GM18907 (cell line): ENCODE data around the gene EYA4.

Experiments
- ATAC-seq: cut with Tn5 transposase; IDR thresholded peaks from one replicate; pipeline ENCODE4 v1.9.1; 2021; ENCODE audit warnings: mild to moderate bottlenecking, moderate library complexity; ENCODE audit not compliant: unreplicated experiment

The EYA4 gene

DNA sequence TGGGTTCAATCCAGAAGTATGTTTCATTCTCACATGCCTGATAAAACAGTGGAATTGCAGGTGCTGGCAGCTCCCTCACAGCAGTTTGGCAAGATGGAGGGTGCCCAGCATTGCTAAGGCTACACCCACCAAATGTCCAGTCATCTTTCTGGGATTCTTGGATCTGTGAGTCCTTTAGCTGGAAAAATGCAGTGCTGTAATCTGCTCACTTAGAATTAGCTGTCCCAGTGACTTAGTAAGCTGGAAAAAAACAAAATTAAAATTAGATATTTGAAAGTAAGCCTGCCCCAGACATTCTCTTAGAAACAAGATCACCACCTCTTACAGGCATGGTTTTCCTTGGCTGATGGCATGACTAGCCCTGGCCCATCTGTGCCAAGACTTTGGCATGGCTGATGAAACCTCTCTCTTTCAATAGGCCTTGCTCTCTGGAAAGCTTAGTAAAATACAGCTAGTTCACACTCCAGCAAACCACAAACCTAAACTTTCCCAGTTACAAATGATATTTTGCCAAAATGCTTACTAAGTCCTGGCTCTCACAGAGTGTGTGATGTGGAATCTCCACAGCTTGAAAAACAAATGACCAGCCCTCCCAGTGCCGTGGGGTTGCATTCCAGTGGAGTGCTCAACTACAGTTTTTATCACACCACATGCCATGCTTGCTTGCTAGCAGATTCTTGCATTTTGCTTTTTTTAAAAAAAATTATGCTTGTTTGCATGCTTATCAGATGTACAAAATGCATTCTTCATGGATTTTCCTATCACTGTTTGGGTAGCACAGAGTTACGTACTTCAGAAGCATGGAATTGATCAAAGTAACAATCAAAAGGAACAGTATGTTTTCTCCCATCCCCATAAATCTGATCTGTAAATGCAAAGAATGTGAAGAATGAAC lies 261.5 kb downstream of the EYA4 start:
- ATAC-seq: no peak

DNA sequence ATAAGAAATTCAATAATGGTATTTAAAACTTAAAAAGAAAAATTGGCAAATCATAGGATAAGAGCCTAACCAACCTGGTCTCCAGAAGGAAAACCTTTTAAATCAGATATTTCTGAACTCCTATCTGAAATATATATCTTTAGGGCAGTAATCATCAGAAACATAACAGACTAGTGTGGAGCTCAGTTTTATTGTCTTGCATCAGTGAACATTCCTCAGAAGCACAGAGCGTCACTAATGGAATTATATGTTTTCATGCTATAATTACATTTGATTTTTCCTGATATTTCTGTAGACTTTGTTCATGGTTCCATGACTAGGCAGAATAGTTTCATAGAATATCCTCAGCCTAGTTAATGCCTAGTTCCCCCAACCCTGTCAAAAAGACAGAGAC lies 262.2 kb downstream of the EYA4 start:
- ATAC-seq: no peak

DNA sequence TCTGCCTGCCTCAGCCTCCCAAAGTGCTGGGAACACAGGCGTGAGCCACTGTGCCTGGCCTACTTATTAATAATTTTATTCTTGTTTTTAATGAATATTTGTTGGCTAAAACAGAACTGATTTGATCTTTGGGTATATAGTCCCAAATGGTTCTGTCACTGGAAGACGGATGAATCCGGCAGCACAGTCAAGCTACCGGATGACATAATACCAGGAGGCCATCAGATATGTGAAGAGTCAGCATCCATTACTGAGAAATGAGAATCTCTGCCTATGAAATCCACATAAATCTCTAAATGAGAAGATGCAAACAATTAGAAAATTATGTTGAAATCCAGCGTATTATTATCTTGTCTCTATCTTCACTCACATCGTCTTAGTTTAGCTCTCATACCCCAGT lies 263.0 kb downstream of the EYA4 start:
- no peak for ATAC-seq

DNA sequence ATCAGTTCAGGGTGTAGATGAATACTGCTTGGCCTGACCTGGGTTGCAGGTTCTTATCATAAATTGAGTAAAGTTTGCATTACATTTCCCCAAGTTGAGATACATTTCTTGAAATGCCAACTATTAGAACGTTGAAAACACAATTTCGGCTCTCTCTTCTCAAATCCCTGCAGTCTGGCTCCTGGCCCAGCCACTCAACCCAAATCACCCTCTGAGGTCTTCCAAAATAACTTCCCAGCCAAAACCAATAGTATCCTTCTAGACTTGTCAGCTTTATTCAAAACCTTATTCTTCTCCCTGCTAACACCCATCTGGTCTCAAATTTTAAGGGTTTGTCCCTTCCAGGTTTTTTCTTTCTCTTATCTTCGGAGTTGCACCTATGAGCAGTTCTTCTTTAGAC lies 263.6 kb downstream of the EYA4 start:
- no peak for ATAC-seq

DNA sequence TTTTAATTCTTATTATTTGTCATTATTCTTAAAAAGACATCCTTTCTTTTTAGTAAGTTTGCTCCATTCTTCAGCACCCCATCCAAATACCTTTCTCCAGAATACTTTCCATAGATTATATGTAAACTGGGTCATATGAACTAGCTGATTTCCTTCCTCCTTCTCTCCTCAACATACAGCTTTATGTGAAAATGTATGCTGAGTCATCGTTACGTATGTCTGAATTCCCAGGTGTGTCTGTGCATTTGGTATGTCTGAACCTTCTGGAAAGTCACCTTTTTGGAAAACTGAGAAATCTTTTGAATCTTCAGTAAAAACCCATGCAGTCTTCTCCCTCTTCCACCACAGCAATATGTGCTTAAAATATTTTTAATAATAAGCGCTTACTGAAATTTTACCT lies 264.5 kb downstream of the EYA4 start:
- ATAC-seq: no peak

DNA sequence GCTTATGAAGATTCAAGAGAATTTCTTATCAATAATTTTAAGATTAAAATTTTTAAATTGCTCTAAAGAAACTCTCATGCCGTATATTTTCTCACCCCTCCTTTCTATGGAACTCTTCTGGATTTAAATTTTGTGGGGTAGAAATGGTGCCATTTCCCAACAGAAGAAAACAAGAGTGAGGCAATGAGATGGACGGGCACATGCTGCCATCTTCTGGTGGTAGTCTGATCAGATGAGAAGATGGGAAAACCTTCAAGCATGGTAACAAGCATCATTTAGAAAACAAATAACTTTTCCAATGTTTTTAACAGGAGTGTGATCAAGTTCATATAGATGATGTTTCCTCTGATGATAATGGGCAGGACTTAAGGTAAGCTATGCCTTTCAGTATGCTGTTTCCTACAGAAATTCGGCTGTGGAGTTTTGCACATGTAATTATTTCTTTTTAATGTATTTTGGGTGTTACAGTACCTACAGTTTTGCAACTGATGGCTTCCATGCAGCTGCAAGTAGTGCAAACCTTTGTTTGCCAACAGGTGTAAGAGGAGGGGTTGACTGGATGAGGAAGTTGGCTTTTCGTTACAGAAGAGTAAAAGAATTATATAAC lies 271.4 kb downstream of the EYA4 start:
- ATAC-seq: no peak

DNA sequence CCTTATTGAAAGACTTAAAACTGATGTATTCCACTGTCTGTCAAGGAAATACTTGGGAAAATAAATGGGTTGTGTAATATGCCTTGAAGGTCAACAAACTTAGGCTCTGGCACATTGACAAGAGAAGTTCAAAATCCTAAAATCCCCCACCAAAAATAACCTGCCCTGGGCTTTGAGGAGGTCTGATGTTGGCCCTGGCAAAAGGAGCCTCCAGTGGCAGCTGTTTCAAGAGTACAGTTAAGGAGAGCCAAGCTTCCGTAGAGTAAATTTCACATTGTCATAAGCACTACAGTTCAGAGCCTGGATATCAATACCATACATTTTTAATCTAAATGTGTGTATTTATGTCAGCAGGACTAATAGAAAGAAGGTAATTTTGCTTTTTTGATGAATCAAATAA lies 282.7 kb downstream of the EYA4 start:
- no peak for ATAC-seq

DNA sequence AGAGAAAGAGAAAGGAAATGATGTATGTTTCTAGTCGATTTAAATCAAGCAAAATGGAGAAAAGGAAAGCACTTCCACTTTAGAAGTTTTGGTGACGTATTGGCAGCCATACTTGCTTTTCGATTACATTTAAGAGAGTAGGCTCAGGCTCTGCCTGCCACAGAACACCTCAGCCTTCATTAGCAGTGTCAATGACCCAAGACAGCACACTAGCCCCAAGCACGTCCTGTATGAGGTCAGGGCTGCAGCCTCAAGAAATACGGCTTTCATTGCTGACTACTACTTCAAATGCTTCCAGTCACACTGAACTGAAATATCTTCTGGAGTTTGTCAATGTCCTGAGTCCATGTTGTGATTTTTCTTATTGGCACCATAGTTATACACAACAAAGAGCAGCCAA lies 285.3 kb downstream of the EYA4 start:
- ATAC-seq: no peak

DNA sequence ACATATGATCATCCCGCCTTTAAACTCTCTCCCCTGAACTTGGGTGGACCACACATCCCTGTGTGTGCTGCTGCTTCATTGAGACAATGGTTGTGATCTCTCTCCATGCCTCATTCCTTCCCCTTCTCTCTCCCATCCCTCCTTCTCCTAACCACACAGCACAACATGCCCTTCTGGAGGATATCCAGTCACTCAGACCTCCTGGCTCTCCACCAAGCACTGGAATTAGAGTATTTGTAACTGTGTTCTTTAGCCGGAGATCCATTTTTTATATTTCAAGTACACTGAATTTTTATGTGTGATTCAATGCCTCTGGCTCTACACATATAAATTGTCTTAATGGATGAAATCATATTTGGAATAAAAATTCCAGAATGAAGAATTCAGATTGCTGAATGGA lies 287.4 kb downstream of the EYA4 start:
- no peak for ATAC-seq

DNA sequence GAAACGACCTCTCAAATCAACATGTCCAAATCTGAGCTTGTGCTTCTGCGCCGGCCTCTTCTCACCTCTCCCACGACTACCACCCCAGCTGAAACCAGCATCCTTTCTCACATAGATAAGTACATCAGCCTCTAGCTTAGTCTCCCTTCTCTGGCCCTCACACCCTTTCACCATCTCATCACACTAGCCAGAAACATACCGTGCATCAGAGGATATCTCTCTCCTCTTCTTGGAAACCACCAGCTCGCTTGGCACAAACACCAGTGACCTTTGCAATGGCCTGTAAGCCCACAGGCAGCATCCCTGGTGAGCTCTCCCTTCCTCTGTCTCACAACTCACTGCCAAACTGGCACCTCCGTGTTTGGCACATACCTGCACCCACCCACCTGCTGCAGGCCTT lies 291.8 kb downstream of the EYA4 start:
- ATAC-seq: no peak

DNA sequence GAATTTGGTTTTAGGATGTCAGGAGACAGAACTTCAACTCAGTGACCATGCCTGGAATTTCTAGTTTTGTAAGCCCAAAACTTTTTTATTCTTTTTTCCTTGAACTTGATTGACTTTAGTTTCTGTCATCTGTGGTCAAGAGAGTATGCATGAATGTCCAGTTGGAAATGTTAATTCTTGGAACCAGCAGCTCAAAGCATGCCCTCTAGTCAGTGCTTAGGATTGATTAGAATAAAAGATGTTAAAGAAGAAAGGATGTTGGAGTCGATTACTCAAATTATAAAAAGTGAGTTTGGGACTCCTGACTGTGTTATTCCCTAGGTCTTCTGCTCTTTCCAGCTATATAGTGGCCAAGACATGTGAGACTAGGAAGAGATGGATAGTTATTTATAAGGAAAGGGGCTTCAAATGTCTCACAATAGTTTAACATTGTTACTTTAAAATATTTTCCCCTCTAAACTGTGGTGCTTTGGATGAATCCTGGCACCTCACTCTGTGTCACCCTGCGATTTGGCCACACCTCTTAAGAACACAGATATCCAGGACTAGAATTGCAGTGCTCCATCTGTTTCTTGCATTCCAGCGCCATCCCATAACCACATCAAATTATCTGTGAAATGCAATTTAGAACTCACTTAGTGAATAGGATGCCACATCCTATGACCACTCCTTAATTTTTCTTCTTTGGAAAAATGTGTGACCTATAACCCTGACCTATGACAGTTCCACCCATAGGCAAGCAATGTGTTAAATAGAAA lies 298.5 kb downstream of the EYA4 start:
- ATAC-seq: no peak

DNA sequence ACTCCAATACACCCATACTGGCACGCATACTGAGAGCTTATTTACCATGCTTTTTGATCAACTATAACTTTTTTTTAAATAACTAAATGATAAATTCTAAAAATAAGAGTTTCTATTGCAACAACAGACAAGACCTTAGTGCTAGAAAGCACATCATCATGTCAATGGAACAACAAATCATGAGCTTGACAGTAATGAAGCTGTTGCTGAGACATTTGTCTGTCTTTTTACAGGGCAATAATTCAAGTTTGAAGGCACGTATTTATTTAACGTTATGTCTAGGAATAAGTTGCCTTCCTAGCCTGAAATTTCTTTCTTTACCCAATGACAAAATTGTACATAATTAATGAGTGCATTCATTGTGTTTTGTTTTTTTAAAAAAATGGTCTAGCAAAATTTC lies 299.2 kb downstream of the EYA4 start:
- ATAC-seq: no peak

DNA sequence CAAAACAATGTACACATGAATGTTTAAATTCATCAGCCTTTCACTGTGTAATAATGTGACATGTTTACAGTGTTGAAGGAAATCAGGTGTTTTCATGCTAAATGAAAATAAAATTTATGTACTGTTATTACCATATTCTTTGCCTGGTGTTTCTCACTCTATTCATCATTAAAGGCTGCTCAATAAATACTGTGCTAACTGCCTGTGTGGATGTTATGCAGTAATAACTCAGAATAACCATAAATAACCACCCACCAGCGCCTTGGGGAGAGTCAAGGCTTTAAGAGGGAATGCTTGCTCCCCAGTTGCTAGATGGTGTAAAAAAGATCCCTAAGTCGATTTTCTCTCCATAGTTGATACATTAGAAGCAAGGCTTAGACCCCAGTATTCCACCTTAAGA lies 299.9 kb downstream of the EYA4 start:
- no peak for ATAC-seq

DNA sequence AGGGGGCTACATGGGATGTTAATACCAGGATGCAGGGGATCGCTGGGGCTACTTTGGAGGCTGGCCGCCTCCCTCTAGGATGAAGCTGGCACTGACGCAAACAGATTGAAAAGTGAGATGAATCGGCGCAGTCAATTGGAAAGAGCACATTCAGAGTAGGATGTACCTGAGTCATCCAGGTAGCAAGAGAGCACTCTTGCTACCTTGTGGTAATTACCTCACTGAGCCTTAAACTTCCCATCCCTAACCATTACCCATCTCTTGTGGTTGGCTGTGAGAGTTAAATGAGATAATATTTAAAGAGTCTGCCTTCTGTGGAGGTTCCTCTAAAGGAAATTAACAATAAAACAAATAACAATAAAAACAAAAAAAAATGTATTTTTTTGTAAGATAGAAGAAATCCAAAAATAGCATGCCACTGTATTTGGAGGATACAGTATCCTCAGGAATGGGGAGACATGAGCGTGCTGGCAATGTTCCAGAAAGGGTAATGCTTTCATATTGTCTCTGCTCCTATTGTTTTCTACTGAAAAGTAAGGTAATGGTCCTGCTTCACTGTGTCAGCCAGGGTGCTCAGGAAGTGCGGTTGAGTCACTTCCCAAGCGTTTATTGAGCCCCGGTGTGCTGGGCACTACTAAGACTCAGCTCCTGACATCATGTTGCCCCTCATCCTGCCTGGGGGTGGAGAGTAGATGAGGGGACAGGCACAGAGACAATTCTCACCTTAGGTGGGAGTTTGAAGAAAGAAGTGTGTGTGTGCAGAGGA lies 301.1 kb downstream of the EYA4 start:
- no peak for ATAC-seq

DNA sequence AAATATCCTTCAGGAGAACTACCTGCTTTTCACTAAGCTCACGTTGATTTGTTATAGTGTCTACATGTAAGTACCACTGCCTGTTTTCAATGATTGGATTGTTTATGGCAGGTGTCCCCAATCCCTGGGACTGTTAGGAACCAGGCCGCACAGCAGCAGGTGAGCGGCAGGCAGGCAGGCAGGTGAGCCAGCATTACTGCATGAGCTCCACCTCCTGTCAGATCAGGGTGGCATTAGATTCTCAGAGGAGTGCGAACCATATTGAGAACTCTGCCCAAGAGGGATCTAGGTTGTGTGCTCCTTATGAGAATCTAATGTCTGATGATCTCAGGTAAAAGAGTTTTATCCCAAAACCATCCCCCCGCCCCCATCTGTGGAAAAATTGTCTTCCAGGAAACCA lies 303.3 kb downstream of the EYA4 start:
- no peak for ATAC-seq

DNA sequence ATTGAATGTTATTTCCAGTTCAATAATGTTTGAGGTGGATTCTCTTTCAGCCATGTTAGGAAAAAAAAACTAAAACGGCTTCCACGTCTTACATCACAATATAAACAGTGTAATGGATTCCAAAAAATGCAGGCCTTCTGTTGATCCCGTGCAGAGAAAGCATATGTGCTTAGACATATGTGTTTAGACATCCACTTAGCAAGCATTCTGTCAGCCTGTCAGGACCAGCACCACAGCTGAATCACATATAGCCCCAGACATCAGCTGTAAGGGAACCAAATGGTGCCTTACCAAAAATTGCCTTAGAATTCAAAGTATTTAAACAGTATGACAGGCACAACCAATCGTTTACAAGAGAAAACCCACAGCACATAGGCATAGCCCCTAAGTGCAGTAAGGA lies 304.9 kb downstream of the EYA4 start:
- no peak for ATAC-seq

DNA sequence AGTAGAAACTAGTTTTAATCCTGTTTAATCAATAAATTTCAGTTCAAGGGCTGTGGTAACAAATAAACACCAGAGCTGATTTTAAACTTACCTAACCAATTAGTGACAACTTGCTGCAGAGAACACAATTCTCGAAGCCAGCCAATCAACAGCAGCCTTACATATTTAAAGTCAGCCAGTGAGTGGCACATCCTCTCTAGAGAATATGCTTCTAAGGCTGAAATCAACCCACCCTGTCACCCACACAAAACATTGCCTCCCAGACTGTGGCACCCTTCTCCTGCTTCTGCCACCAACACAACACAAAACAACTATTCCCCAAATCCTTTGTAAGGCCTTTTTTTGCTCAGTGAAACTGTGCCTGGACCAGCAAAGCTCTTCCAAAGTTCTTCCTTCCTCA lies 306.0 kb downstream of the EYA4 start:
- no peak for ATAC-seq

DNA sequence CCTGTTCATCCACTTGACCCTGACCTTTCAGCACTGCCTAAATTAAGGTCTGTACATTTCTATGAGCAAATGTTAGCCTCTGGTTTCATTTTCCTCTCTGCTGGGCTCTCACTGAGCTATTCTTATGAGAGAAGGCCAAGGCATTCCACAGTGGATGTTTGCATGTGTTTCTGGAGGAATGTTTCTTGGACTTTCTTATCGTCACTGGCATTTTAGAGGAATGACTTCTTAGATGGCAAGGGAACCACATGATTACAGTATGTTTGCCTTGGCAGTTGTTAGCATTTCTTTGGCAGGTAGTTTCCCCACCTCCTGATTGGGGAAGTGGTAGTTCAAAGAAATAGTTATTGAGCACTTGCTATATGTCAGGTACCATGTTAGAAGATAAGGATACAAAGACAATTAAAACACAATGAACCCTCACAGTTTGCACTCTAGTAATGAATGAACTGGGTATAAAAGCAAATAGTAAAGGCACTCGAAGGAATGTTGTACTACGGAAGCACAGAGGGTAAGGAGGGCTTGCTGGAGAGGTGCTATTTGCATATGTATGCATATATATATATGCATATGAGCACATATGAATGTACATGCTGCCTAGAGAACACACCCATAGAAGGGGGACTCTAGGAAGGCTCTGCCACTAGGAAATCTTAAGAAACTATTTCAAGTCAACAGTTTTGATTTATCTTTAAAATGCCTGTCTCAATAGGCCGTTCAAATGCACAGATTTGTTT lies 307.4 kb downstream of the EYA4 start:
- ATAC-seq: no peak

DNA sequence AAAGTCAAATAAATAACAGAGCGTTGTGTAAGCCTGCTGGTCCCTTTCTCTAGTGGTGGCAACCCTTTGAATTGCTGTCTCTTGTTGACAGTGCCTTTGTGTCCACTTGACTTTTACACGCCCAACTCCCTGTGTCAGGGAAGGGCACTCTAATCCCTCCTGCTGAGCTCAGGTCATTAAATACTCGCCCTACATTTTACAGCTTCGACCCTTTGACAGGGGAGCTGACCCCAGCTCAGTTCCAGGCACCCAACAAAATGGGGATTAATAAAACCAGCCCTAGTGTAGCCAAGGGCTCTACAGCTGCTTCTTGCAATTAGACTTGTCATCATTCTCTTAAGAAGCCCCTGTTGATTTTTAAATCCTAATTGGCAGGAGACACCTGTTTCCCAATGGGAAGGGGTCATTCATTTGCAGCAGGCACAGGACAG lies 308.2 kb downstream of the EYA4 start:
- ATAC-seq: no peak

DNA sequence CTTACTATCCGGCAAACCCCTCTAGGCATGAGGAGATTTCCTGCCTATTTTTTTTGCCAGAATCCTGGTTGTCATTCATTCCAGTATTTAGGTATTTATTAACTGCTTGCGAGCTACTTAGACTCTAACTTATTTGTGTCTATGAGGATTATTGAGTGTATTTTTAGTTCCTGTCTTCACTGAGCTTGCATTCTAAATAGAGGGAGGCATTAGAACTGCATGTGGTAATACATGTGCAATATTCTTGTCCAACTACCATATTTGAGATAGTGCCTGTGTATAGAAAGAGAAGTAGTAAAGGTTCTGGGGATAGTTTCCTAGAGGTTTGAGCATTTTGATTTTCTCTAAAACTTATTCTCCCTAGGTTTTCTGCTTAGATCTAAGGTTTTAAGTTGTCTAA lies 308.9 kb downstream of the EYA4 start:
- ATAC-seq: no peak

DNA sequence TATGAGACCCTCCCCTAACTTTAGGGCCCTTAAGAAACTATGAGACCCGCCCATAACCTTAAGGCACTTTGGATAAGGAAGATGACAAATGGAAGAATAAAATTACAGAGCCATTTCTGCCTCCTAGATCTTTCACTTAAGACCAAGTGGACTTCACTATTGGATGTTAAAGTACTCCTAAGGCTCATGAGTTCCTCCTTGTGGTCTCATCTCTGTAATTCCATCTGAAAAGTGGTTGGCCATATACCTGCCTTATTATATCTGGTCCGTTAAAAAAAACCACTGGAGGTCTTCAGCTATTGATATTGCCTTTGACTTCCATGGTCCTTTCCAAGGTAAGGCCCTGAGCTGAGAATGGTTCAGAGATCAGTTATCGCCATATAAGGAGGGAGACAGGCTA lies 310.3 kb downstream of the EYA4 start:
- no peak for ATAC-seq
